HCEC 1CT (cell line): Measurements from ENCODE around the gene NRXN2.
A peak's percentile ranks its signal among the peaks of the same experiment; 100 is the strongest.
"Not testable (repeated sequence)": the region's sequence is repeated elsewhere in the genome, so short reads cannot be mapped to it uniquely, and the experiment has no call there.

Source experiments
- DNase-seq: peaks from one replicate; pipeline ENCODE4 v3.0.0-alpha.2; 2017

Gene NRXN2

DNA sequence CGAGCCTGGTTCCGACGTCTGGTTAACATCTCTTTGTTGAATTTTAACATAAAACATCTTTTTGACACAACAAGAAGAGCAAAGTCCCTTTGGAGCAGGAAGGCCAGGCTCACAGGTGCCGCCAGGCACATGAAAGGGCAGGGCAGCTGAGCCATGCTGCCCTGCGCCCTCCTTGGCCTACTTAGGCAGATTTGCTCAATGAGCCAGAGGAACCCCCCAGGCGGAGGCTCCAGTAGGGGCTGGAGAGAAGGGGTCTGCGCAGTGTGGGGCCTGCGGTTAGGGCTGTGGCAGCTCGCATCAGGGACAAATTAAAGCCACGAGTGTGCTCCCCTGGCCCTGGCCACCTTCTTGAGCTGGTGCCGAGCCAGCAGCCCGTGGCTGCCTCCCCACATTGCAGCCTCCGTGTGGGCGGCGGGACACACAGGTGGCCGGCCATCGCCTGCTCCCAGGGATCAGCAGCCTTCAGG is 141.9 kb downstream of the NRXN2 start:
- DNase-seq, result no peak

DNA sequence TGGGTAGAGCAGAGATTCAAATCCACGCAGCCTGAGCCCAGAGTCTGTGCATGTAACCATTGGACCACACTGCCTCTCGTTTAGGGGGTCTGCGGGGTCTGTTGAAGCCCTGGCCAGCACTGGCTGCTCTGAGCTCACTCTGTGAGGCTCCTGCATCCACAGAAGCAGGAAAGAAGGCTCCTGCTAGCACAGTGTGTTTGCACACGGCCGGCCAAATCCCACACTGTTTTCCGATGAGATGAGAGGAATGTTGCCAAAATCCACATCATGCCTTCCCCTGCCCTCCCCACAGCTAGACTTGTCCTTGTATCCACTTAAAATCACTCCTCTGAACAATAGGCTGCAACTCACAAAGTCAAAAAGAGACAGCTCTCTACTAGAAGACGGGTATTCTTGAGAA is 142.6 kb downstream of the NRXN2 start:
- DNase-seq, result no peak

DNA sequence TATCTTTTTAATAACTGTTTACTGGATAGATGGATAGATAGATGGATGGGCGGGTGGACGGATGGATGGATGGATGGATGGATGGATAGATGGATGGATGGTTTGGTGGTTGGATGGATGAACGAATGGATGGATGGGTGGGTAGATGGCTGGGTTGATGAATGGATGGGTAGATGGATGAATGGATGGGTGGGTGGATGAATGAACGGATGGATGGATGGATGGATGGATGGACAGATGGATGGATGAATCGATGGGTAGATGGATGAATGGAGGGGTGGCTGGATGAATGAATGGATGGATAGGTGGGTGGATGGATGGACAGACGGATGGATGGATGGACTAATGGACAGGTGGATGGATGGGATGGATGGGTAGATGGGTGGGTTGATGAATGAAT is 145.8 kb downstream of the NRXN2 start:
- no peak for DNase-seq

DNA sequence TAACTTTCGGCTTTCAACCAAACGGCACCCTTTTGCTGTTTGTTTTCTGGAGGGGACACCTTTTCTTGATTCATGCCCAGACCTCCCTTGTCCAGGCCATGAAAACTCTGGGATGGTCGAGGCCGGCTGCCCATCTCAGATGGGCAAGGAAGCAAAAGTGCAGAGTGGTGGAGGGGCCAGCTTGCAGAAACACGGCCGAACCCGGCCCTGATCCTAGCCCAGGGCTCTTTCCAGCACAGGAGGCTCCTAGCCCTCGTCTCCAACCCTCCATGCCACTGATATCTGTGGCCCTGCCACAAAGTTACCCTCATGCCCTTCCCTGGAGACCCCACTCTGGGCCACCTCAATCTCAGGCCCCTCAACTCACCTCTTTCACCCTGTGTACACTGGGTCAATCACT is 150.9 kb downstream of the NRXN2 start:
- DNase-seq, result no peak

DNA sequence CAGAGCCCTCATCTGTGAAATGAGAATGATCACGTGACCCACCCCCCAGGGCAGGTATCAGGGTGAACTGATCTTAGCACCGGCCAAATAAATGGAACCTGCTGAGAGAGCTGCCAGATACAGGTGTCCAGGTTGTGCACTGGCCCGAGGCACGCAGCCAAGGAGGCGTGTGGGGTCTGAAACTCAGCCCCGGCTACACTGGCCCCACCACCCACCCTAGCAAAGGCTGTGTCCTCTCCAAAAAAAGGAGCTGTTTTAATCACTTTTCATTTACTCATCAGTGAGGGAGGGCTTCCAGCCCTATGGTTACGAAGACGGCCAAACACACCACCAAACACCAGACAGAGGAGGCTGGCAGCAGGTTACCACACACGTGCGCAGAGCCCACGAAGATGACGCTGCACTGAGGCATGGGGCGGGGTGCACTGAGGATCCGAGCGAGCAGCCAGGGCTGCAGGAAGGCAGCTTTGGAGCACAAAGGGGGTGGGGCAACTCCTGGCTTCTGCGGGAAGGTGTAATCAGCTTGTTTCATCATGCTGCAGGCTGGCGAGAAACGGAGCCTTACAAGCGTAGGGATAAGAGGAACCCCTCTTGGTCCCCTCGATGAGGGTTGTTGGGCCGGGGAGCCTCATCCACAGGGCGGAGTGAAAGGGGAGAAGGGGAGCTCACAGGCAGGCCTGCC is 151.4 kb downstream of the NRXN2 start:
- DNase-seq, result no peak

DNA sequence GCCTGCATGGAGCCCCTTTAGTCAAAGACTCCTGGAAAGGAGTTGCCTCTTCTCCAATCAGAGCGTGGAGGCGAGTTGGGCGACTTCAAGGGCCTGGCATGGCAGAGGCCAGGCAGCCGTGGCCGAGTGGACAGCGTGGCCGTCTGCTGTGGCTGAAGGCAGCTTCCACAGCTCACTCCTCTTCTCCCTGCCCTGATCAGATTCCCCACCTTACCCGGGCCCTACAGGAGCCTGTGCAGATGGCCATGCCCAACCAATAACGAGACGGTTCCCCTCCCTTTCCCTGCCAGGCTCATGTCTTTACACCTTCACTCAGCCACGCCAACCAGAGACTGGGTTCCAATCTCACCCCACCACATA is 152.0 kb downstream of the NRXN2 start:
- no peak for DNase-seq

DNA sequence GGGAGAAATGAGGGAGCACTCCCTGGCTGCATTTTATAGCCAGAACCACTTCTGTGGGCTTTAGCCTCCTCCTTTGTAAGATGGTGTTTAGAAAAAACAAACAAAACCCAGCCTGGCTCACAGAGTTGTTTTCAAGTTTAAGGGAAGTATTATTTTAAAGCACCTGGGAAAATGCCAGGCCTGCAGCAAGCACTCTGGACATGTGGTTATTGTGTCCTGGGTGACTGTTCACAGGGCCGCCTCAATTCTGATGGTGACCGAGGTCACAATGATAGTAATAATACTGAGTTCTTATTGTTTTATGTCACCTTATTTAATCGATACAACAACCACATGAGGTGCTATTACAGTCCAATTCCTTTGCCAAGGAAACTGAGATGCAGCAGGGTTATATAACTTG is 152.7 kb downstream of the NRXN2 start:
- DNase-seq, result no peak

DNA sequence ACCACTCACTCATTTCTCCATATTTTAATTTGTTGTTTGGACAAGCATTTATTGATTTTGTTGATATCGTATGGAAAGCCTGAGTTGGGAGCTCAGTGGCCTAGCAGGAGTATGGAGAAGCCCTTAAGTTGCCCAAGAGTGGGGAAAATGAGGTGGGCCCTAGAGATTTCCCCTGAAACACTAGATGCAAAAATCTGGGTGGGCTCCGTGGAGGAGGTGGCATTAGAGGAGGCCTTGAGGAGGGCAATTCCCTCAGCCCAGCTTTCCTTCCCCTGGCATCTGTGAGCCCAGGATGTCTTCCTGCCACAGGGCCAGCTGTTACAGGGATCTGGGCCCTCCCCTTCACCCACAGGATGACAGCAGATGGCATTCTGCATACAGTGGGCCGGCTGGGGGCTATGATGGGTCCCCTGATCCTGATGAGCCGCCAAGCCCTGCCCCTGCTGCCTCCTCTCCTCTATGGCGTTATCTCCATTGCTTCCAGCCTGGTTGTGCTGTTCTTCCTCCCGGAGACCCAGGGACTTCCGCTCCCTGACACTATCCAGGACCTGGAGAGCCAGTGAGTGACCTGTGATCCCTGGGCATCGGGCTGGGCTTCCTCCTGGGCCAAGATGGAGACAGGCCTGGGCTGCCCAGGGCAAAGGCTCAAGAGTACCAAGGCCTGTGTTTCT is 153.6 kb downstream of the NRXN2 start:
- DNase-seq, result no peak

DNA sequence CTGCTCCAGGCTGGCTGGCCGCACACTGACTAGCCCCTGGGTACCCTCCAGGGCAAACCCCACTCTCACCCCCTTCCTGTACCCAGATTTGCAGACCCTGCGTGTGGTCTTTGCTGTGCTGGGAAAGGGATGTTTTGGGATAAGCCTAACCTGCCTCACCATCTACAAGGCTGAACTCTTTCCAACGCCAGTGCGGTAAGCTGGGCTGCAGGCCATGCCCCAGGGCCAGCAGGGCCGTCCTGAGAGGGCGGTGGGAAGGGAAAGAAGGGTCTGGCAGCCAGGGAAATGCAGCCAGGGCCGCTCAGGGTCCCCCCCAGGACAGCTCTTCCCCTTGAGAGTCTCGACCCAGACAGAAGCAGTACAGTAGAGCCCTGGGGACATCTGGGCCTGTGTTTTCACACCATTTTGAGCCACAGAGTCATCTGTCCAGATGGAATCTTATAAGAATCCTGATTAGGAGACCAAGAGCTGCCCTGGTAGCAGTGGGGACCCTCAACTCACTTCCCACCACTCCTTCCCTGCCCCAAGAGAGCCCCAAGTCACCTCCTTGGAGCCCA is 154.3 kb downstream of the NRXN2 start:
- DNase-seq, result no peak

DNA sequence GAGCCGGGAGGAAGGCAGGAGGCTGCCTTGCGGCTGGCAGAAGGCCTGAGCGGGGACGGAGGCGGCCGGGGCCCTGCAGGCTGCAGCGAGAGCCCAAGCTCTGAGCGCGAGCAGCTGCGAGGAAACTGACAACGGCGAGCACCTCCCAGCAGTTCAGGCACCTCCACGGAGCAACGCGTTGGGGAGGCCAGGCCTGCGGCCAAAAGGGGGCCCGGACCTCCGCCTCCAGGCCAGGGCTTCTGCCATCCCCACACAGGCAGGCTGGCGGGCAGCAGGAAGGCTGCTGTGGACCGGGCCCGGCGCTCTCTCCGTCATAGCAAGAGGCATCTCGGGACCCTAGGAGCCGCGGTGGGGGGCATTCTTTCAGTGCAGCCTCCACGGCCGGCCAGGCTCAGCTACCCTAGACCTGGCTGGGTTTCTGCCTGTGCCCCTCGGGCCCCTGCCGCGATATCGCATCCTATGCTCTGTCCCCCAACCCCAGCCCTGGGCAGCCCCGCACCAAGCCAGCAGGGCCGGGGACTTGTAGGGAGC is 154.9 kb downstream of the NRXN2 start:
- no peak for DNase-seq

DNA sequence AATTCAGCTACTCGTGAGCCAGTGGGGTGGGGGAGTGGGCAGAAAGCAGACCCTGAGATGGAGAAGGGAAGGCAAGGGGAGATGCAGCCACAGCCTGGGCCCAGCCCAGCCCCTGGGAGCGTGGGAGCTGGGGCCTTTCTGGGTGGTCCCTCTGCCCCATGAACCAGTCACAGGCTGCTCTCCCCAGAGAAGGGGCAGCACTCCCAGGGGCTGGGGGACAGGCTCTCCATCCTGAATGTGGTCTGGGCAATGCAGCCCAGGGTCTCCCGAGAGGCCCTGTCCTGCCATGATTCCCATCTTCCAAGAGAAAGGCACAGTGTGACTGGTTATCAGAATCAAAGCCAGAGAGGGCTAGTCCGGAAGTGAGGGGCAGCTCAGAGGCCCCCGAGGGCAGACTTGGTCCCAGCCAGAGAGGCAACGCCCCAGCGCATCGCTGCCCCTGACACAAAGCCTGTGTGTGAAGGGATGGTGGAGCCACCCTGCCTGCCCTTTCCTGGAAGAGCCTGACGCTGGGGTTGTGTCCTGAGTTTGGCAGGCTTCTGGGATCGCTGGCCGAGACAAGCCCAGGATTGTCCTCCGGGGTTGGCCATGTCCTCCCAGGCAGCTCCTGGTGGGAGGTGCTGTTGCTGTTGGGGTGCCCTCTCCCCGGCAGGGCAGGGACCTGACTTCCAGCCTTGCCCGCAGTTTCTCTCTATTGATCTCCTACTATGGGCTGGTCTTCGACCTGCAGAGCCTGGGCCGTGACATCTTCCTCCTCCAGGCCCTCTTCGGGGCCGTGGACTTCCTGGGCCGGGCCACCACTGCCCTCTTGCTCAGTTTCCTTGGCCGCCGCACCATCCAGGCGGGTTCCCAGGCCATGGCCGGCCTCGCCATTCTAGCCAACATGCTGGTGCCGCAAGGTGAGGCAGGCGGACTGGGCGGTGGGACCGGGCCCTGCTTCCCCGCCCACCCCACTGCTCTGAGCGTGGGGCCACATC is 155.8 kb downstream of the NRXN2 start:
- DNase-seq, result no peak

DNA sequence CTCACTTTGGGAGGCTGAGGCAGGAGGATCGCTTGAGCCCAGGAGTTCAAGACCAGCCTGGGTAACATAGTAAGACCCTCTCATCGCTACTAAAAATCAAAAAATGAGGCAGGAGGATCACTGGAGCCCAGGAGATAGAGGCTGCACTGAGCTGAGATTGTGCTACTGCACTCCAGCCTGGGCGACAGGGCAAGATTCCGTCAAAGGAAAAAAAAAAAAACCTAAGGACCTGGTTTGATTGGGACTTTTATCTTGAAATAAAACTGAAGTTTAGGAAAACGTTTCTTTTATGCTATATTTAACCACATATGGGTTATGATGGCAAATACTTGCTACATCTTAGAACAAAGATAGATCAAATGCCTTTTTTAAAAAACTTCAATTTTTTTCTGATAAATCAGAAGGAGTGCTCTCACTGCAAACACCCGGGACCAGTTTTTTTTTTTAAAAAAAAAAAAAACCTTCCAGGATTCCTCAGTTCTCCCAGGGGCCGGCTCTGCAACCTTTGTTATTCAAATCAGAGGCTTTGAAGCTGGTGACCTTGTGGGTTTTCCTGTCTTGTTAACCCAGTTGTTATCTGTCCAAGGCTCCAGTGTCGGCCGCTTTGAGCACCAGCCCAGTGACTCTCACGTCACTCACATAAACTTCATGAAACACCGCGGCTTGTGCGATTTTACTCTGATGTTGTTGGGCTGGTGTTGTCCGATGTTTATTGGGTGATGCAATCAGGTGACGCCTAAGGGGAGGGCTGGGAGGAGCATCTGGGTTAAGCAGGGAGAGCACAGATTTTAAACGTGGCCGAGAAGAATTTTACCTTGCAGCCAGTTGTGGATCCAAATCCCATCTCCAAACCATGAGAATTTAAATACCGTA is 156.7 kb downstream of the NRXN2 start:
- DNase-seq, result peak; percentile 66

DNA sequence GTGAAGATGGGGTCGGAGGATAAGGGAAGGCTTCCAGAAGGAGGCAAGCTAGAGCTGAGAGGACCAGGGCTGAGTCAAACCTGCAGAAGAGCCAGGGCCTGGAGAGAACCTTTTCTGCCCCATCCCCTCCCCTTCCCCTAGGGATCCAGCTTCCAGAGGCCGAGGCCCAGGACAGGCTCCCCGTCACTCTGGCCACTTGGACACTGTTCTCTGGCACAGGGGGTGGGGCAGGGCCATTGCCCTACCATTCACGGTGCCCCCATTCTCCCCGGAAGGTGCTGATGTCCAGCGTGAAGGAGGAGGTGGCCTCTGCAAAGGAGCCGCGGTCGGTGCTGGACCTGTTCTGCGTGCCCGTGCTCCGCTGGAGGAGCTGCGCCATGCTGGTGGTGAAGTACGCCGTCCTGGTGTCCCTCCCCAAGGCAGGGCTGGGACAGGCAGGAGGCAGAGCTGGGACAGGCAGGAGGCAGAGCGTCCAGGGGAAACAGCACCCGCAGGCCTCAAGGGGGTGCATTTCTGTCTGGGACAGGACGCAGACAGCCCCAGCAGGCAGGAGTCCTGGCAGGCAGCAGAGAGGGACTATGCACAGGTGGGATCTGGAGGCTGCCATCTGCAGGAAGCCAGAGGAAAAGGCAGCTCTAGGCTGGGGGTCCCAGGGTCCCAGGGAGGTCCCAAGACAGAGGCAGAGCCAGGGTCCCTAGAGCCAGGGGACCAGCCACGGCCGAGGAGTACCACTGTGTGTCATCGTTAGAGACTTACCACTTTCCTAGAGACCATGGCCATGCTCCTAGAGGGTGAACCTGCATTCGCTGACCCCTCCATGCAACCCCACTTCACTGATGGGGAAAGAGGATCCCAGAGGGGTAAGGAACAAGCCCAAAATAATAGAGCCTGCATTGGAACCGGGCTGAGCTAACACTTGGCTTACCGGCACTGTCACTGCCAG is 157.8 kb downstream of the NRXN2 start:
- no peak for DNase-seq

DNA sequence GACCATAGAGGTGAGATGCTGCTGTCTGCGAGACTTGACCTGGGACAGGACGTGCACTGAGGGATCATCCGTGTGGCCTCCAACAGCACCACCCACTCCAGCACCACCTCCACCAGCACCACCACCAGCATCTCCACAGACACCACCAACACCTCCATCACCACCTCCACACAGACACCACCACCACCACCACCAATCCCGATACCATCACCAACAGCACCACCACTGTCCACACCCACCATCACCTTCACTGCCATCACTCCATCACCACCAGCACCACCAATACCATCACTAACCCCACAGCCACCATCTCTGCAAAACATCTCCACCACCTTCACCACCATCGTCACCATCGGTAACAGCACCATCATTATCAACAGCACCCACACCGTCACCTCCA is 158.6 kb downstream of the NRXN2 start:
- DNase-seq, result no peak

DNA sequence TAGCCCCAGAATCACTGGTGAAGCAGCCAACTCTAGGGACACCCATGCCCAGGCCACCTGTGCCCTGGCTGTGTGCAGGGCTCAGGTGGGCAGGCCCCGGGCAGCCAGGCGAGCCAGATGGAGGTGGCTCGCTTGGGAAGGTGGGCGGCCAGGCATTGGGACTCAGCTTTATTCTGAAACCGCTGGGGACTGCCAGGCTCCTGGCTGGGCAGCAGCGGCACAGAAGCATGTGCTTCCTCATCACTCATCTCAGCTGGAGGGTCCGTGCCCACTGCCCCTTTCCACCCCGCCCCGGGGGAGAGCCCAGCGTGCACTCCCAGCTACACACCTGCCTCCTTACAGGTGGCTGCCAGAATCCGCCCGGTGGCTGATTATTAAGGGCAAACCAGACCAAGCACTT is 159.0 kb downstream of the NRXN2 start:
- DNase-seq, result no peak

DNA sequence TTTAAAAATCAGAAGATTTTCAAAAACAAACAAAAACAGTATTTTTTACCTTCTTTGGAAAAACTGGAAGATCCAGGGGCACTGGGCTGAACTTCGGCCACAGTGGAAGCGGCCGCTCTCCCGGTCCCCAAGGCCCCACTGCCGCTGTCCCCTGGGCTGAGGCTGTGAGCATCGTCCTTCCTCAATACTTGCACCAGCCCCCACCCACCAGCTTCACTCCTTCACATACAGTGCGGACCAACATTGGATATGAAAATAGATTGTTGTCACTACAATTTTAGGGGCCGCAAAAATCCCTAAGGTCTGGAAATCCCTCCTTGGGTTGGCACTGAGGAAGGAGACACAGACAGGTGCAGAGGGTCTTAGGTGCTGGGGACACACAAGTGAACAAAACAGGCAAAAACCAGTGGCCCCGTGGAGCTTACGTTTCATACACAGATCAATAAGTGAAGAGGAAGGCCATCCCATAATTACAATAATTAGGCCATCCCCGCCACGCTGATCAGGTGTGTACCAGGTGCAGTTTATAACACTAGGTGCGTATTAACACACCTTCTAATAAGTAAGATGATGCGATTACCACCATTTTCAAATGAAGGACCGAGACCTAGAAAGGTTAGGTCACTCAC is 160.2 kb downstream of the NRXN2 start:
- no peak for DNase-seq

DNA sequence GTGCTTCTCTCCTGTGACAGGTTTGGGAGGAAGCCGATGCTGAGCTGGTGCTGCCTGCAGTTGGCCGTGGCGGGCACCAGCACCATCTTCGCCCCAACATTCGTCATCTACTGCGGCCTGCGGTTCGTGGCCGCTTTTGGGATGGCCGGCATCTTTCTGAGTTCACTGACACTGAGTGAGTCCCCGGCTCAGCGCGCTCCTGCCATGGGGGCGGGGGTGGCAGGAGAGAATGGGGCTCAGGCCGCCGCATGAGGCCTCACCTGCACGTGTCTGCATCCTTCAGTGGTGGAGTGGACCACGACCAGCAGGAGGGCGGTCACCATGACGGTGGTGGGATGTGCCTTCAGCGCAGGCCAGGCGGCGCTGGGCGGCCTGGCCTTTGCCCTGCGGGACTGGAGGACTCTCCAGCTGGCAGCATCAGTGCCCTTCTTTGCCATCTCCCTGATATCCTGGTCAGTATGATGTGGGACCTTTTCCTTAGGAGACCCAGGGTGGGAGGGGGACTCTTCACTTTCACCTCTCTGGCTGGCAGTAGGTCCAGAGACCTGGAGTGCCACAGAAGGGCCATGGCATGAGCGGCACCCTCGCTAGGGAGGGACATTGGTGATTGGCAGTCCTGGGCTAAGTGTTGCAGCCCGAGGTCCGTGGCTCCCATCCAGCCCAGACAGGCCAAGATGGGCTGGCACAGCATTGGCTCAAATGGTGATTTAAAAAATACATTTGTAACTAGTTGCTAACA is 160.8 kb downstream of the NRXN2 start:
- no peak for DNase-seq

DNA sequence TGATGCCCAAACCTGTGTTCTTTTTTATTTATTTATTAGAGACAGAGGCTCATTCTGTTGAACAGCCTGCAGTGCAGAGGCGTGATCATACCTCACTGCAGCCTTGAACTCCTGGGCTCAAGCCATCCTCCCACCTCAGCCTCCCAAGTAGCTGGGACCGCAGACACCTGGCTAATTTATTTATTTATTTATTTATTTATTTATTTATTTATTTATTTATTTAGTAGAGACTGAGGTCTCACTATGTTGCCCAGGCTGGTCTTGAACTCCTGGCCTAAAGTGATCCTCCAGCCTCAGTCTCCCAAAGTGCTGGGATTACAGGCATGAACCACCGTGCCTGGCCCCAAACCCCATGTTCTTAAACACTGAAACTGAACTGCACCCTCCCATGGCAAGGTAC is 161.6 kb downstream of the NRXN2 start:
- DNase-seq, result not testable (repeated sequence)

DNA sequence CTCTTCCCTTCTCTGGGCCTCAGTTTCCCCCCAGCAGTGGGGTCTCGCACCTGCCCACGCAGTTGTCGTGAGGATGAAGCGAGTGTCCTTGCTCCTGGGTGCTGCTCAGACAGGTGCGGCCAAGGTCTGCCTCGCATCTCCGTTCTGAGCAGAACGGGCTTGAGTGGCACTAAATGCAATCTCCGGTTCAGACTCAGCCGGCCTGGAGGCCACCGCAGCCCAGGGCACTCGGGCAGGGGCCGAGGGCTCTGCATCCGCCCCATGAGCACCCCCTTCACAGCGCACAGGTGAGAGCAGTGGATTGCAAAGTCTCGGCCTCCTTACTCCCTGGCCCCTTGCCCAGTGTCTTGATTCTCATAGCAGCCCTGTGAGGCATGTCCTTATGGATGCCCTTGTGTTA is 162.1 kb downstream of the NRXN2 start:
- DNase-seq, result no peak
